CD4-positive, CD25-positive, alpha-beta regulatory T cell (primary cell): ENCODE measurements around the gene CHRFAM7A. TPM values are rescaled to one million over a fixed set of nuclear protein-coding genes. Genes with fewer than 3 reads are reported as not detected.
"Not testable (repeated sequence)": the region's sequence is repeated elsewhere in the genome, so short reads cannot be mapped to it uniquely, and the experiment has no call there.

ENCODE experiments used
- ATAC-seq, 2 donors: fragments of 150-1000 bp; cut with Tn5 transposase; one replicate each; pipeline ENCODE4 v1.10.0; 2021; ENCODE audit warnings: low read depth in 2 of 2, moderate number of reproducible peaks in 2 of 2, moderate library complexity in 1 of 2
- DNase-seq, 3 donors: peaks; one replicate each; pipeline versions ENCODE4 v3.0.0 to v3.0.0-alpha.2; 2012 to 2022; ENCODE audit warnings: mixed read lengths in 1 of 3
- H3K27ac ChIP-seq: one replicate; pipeline ENCODE4 v1.7.0; 2013; ENCODE audit warnings: mild to moderate bottlenecking, low read length; ENCODE audit not compliant: insufficient read depth, poor library complexity, severe bottlenecking
- H3K27me3 ChIP-seq: one replicate; pipeline ENCODE4 v1.7.0; 2013; ENCODE audit warnings: low read length; ENCODE audit not compliant: control insufficient read depth, insufficient read depth
- H3K36me3 ChIP-seq: one replicate; pipeline ENCODE4 v1.7.0; 2013; ENCODE audit warnings: mild to moderate bottlenecking, low read length, moderate library complexity; ENCODE audit not compliant: control insufficient read depth, insufficient read depth
- H3K4me1 ChIP-seq: 2 replicates; pipeline ENCODE4 v1.7.0; 2013; ENCODE audit warnings: mild to moderate bottlenecking, low read length; ENCODE audit not compliant: insufficient read depth, control insufficient read depth, poor library complexity, severe bottlenecking
- H3K4me3 ChIP-seq: one replicate; pipeline ENCODE4 v1.7.0; 2013; ENCODE audit warnings: low read depth, mild to moderate bottlenecking, low read length, moderate library complexity
- H3K9me3 ChIP-seq, 2 experiments: 1 replicate in 1 of 2; 2 replicates in 1 of 2; pipeline ENCODE4 v1.7.0; 2013; ENCODE audit warnings: low read length in 2 of 2, mild to moderate bottlenecking in 1 of 2, moderate library complexity in 1 of 2; ENCODE audit not compliant: control insufficient read depth in 2 of 2
- H3K27ac Mint-ChIP-seq, 3 donors: one replicate each; pipeline ENCODE4 v1.8.0; 2020 to 2022; ENCODE audit warnings: mild to moderate bottlenecking in 3 of 3, mixed read lengths in 3 of 3, moderate library complexity in 2 of 3
- H3K27me3 Mint-ChIP-seq: one replicate; pipeline ENCODE4 v1.8.0; 2022; ENCODE audit warnings: mild to moderate bottlenecking, mixed read lengths
- H3K36me3 Mint-ChIP-seq: one replicate; pipeline ENCODE4 v1.8.0; 2020; ENCODE audit warnings: mixed read lengths
- H3K4me1 Mint-ChIP-seq, 4 donors: one replicate each; pipeline ENCODE4 v1.8.0; 2020 to 2022; ENCODE audit warnings: mixed read lengths in 4 of 4, mild to moderate bottlenecking in 1 of 4
- H3K4me3 Mint-ChIP-seq, 4 donors: one replicate each; pipeline ENCODE4 v1.8.0; 2020 to 2022; ENCODE audit warnings: mild to moderate bottlenecking in 4 of 4, mixed read lengths in 4 of 4, moderate library complexity in 3 of 4
- H3K9me3 Mint-ChIP-seq, 7 donors: one replicate each; pipeline ENCODE4 v1.8.0; 2020 to 2022; ENCODE audit warnings: mixed read lengths in 7 of 7, mild to moderate bottlenecking in 3 of 7, moderate library complexity in 2 of 7
- polyA plus RNA-seq, 4 donors: library from polyadenylated mRNA; unstranded; fragments of 300-500 nt; fragmentation: Illumina TruSeq; gene quantifications; one replicate each; pipeline ENCODE4 v1.2.3, GENCODE V29; 2021
- total RNA-seq: library from RNA; stranded (reverse); gene quantifications from one replicate; pipeline ENCODE4 v1.2.3, GENCODE V29; 2022

Gene CHRFAM7A
- total and polyA plus RNA-seq, 5 donors from 2014 or later, result 0.16 to 3.4 (median 0.54) TPM

- not testable (repeated sequence) for H3K27ac ChIP-seq, H3K27me3 ChIP-seq, DNase-seq, H3K4me3 ChIP-seq, H3K4me3 Mint-ChIP-seq, H3K4me1 Mint-ChIP-seq, H3K36me3 Mint-ChIP-seq, H3K9me3 Mint-ChIP-seq, H3K4me1 ChIP-seq, H3K27me3 Mint-ChIP-seq, H3K27ac Mint-ChIP-seq, ATAC-seq, H3K36me3 ChIP-seq, H3K9me3 ChIP-seq
These were observed 32.4 kb downstream of the CHRFAM7A start for GRCh38 chr15:30360990-30361389.

GRCh38 chr15:30355043-30355442 is 38.3 kb downstream of the CHRFAM7A start:
- not testable (repeated sequence) for H3K27me3 Mint-ChIP-seq, H3K4me3 ChIP-seq, H3K4me3 Mint-ChIP-seq, H3K4me1 ChIP-seq, H3K27ac ChIP-seq, H3K9me3 Mint-ChIP-seq, H3K27ac Mint-ChIP-seq, ATAC-seq, H3K27me3 ChIP-seq, H3K9me3 ChIP-seq, DNase-seq, H3K36me3 Mint-ChIP-seq, H3K36me3 ChIP-seq, H3K4me1 Mint-ChIP-seq

GRCh38 chr15:30349803-30350202 is 43.5 kb downstream of the CHRFAM7A start:
- not testable (repeated sequence) for H3K27me3 Mint-ChIP-seq, H3K4me3 Mint-ChIP-seq, H3K27ac Mint-ChIP-seq, H3K27ac ChIP-seq, H3K4me1 Mint-ChIP-seq, H3K27me3 ChIP-seq, H3K4me1 ChIP-seq, H3K36me3 ChIP-seq, H3K9me3 Mint-ChIP-seq, H3K36me3 Mint-ChIP-seq, H3K9me3 ChIP-seq, H3K4me3 ChIP-seq, DNase-seq, ATAC-seq

GRCh38 chr15:30336584-30336983 is 56.8 kb downstream of the CHRFAM7A start:
- not testable (repeated sequence) for DNase-seq, H3K4me3 Mint-ChIP-seq, H3K27me3 ChIP-seq, H3K4me1 ChIP-seq, H3K4me3 ChIP-seq, H3K36me3 ChIP-seq, H3K9me3 ChIP-seq, H3K27ac ChIP-seq, H3K36me3 Mint-ChIP-seq, ATAC-seq, H3K27me3 Mint-ChIP-seq, H3K9me3 Mint-ChIP-seq, H3K27ac Mint-ChIP-seq, H3K4me1 Mint-ChIP-seq

- not testable (repeated sequence) for ATAC-seq, H3K27ac ChIP-seq, H3K4me1 ChIP-seq, H3K4me1 Mint-ChIP-seq, H3K9me3 ChIP-seq, H3K36me3 ChIP-seq, H3K36me3 Mint-ChIP-seq, H3K27me3 ChIP-seq, DNase-seq, H3K4me3 Mint-ChIP-seq, H3K27ac Mint-ChIP-seq, H3K4me3 ChIP-seq, H3K9me3 Mint-ChIP-seq, H3K27me3 Mint-ChIP-seq
These were observed 59.2 kb downstream of the CHRFAM7A start for GRCh38 chr15:30334152-30334551.

GRCh38 chr15:30326145-30326544 is 67.2 kb downstream of the CHRFAM7A start:
- DNase-seq, result peak in 1 of 3 donors; percentile 0
- not testable (repeated sequence) for H3K27ac ChIP-seq, H3K4me1 ChIP-seq, H3K9me3 ChIP-seq, H3K27ac Mint-ChIP-seq, H3K4me1 Mint-ChIP-seq, H3K36me3 ChIP-seq, H3K4me3 ChIP-seq, H3K36me3 Mint-ChIP-seq, H3K27me3 Mint-ChIP-seq, ATAC-seq, H3K27me3 ChIP-seq, H3K9me3 Mint-ChIP-seq, H3K4me3 Mint-ChIP-seq

GRCh38 chr15:30321063-30321462 is 72.3 kb downstream of the CHRFAM7A start:
- not testable (repeated sequence) for H3K27ac Mint-ChIP-seq, H3K27me3 Mint-ChIP-seq, H3K27ac ChIP-seq, H3K9me3 ChIP-seq, H3K4me3 Mint-ChIP-seq, H3K4me1 Mint-ChIP-seq, H3K27me3 ChIP-seq, H3K36me3 Mint-ChIP-seq, H3K4me3 ChIP-seq, DNase-seq, ATAC-seq, H3K4me1 ChIP-seq, H3K36me3 ChIP-seq, H3K9me3 Mint-ChIP-seq

- H3K4me3 ChIP-seq, ATAC-seq, H3K4me1 Mint-ChIP-seq, H3K27ac ChIP-seq, H3K27me3 ChIP-seq, H3K9me3 ChIP-seq, H3K27me3 Mint-ChIP-seq, H3K9me3 Mint-ChIP-seq, H3K36me3 ChIP-seq, H3K4me3 Mint-ChIP-seq, DNase-seq, H3K27ac Mint-ChIP-seq, H3K36me3 Mint-ChIP-seq, H3K4me1 ChIP-seq: not testable (repeated sequence)
These were observed 77.6 kb downstream of the CHRFAM7A start for GRCh38 chr15:30315704-30316103.
